Measurements from ENCODE around the gene TRABD2B. TPM values are rescaled to one million over a fixed set of nuclear protein-coding genes. Genes with fewer than 3 reads are reported as not detected.

Gene TRABD2B
- total RNA-seq, 3 donors from 2014 or later: 1.4 to 3.7 (median 2.3) TPM

GRCh38 chr1:47984175-47984789 is 12.9 kb downstream of the TRABD2B start:
- H3K4me1 ChIP-seq: no peaks in the 10 kb centered on the region
- intact Hi-C loops (cut with DNase I; ENCODE audit: low total_unique reads): no loop called here
- no peaks in the 10 kb centered on the region for H3K9me3 ChIP-seq
- no peaks in the 10 kb centered on the region for H3K27me3 ChIP-seq
- no peak overlapping the region for H3K4me3 ChIP-seq
- DNase-seq (ENCODE audit: low spot score in 2 of 2): no peak
- no peaks in the 10 kb centered on the region for H3K36me3 ChIP-seq
- TF ChIP-seq CTCF (IDR thresholded peaks at IDR 0.05) (no peak), POLR2A (IDR thresholded peaks at IDR 0.05) (no peak), POLR2AphosphoS5 (IDR thresholded peaks at IDR 0.05) (no peak)
- no peak overlapping the region for H3K27ac ChIP-seq

GRCh38 chr1:47983691-47984090 is 13.5 kb downstream of the TRABD2B start:
- TF ChIP-seq CTCF (IDR thresholded peaks at IDR 0.05) (no peak), POLR2A (IDR thresholded peaks at IDR 0.05) (no peak), POLR2AphosphoS5 (IDR thresholded peaks at IDR 0.05) (no peak)
- Histone ChIP-seq H3K36me3 (no peaks in the 10 kb centered on the region), H3K27ac (no peak overlapping the region), H3K4me1 (no peaks in the 10 kb centered on the region), H3K4me3 (no peak overlapping the region), H3K9me3 (no peaks in the 10 kb centered on the region), H3K27me3 (no peaks in the 10 kb centered on the region)
- intact Hi-C loops (cut with DNase I; ENCODE audit: low total_unique reads): no loop called here
- DNase-seq (ENCODE audit: low spot score in 2 of 2): no peak

GRCh38 chr1:47981667-47982350 is 15.4 kb downstream of the TRABD2B start:
- no peak for TF ChIP-seq POLR2AphosphoS5 (IDR thresholded peaks at IDR 0.05)
- Histone ChIP-seq H3K4me1 (no peaks in the 10 kb centered on the region), H3K36me3 (no peaks in the 10 kb centered on the region), H3K9me3 (no peaks in the 10 kb centered on the region), H3K27me3 (no peaks in the 10 kb centered on the region), H3K27ac (no peak overlapping the region), H3K4me3 (no peak overlapping the region)
- intact Hi-C loops (cut with DNase I; ENCODE audit: low total_unique reads): no loop called here
- DNase-seq (ENCODE audit: low spot score in 2 of 2): no peak

GRCh38 chr1:47980501-47980900 is 16.7 kb downstream of the TRABD2B start:
- H3K27me3 ChIP-seq: no peaks in the 10 kb centered on the region
- intact Hi-C loops (cut with DNase I; ENCODE audit: low total_unique reads): no loop called here

GRCh38 chr1:47979724-47980123 is 17.5 kb downstream of the TRABD2B start:
- Histone ChIP-seq H3K27me3 (no peaks in the 10 kb centered on the region), H3K9me3 (no peaks in the 10 kb centered on the region), H3K4me1 (no peaks in the 10 kb centered on the region), H3K4me3 (no peak overlapping the region), H3K36me3 (no peaks in the 10 kb centered on the region), H3K27ac (no peak overlapping the region)
- no peak for DNase-seq (ENCODE audit: low spot score in 2 of 2)
- intact Hi-C loops (cut with DNase I; ENCODE audit: low total_unique reads): no loop called here
- TF ChIP-seq POLR2AphosphoS5 (IDR thresholded peaks at IDR 0.05): no peak
- no peak for TF ChIP-seq POLR2A (IDR thresholded peaks at IDR 0.05)
- no peak for TF ChIP-seq CTCF (IDR thresholded peaks at IDR 0.05)

More at GRCh38 chr1:47980501-47980900, 16.7 kb downstream of the TRABD2B start:
- TF ChIP-seq POLR2A (IDR thresholded peaks at IDR 0.05) (no peak), CTCF (IDR thresholded peaks at IDR 0.05) (no peak), POLR2AphosphoS5 (IDR thresholded peaks at IDR 0.05) (no peak)
- Histone ChIP-seq H3K9me3 (no peaks in the 10 kb centered on the region), H3K36me3 (no peaks in the 10 kb centered on the region), H3K4me1 (no peaks in the 10 kb centered on the region), H3K4me3 (no peak overlapping the region), H3K27ac (no peak overlapping the region)
- DNase-seq (ENCODE audit: low spot score in 2 of 2): no peak

All from breast epithelium (tissue), 4 donors.